ENCODE measurements around the gene LYRM4.
A peak's percentile ranks its signal among the peaks of the same experiment; 100 is the strongest.

LYRM4 gene

DNA sequence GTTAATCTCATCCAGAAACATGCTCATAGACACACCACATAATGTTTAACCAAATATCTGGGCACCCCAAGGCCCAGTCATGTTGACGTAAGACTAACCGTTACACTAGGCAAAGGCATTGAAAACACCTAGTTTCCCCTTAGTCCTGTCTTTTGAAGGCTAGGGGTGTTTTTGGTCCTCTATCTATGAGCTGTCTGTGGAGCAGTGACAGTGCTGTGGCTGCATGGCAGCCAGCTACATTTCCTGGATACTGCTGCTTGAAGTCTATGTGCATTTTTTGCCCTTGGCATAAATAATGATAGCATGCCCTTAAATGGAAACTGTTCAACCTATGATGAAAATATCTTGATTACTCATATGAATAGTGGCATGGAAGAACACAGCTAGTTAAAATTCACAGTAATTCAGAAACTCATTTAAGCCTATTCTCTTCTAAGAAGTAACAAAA lies 19.2 kb upstream of the LYRM4 start:
- no peak for DNase-seq

DNA sequence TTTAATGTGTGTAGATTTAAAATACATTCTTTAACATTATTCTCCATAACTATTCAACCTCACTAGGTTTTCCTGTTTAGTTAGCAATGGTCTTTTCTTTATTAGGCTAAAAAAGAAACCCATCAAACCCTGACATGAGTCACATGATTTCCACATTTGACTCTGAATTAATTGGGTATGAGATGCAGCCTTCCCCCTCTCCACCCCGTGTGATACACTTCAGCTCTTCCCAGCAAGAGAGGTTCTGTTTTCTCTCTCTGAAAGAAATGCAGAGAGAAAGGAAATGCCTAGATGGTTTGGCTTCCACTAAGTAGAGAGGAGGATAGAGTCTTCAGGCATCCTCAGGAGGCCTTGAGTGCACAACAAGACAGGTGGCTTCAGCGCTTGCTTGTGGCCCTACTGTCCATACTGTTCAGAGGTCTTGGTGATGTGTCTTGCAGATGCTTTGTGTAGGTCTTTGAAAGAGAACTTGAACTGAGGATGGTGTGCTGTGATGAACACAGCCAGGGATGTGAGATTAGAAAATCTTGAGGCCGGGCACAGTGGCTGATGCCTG lies 17.9 kb upstream of the LYRM4 start:
- DNase-seq = no peak

GRCh38 chr6:5278047-5278446 lies 17.3 kb upstream of the LYRM4 start:
- DNase-seq = no peak

DNA sequence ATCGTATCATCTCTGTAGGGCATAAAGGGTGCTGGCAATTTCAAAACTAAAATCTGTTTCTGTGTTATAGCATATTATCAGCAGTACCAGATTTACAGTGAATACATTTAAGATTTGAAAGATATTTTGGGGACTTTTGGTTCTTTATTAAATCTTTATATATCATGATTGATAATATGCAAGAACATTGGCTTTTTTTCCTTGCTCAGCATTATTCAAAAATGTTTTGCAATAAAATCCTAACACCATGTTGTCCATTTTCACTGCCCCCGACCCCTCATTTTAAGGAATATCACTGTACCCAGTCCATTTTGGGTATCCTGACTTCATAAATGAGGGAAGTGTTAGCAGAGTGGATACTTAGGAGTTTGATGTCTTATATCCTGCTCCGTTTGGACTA lies 16.8 kb upstream of the LYRM4 start:
- DNase-seq = no peak

GRCh38 chr6:5276581-5276980 lies 15.8 kb upstream of the LYRM4 start:
- DNase-seq = no peak

DNA sequence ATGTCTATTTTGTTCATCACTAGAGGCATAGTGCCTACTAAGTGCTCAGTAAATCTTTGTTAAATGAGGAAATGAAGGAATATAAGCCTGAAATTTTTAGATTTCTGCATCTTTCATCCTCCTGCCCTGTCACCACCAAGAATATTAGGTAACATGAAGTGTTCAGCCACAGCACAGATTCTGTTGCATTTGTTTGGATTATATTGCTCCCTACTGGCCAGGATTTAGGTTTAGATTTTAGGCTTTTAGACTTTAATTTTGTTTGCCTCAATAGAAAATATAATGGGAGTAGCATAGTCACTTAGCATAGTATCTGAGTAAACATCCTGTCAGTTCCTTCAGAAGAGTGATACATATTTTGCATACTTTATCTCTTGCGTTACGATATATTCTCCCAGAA lies 14.7 kb upstream of the LYRM4 start:
- DNase-seq = no peak

- no peak for DNase-seq
Observed at GRCh38 chr6:5274231-5274630, 13.5 kb upstream of the LYRM4 start.

DNA sequence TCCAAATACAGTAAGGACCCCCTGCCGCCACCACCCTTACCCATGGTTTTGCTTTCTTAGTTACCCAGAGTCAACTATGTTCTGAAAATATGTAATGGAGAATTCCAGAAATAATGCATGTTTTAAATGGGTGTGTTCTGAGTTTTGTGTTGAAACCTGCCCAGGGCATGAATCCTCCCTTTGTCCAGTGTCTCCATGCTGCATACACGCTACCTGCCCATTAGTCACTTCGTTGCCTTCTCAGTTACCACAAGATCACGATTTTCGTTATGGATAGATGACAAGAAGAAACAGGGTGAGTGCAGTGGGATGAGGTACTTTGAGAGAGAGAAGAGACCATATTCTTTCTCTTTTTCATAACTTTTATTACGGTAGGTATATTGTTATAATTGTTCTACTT lies 11.2 kb upstream of the LYRM4 start:
- no peak for DNase-seq

DNA sequence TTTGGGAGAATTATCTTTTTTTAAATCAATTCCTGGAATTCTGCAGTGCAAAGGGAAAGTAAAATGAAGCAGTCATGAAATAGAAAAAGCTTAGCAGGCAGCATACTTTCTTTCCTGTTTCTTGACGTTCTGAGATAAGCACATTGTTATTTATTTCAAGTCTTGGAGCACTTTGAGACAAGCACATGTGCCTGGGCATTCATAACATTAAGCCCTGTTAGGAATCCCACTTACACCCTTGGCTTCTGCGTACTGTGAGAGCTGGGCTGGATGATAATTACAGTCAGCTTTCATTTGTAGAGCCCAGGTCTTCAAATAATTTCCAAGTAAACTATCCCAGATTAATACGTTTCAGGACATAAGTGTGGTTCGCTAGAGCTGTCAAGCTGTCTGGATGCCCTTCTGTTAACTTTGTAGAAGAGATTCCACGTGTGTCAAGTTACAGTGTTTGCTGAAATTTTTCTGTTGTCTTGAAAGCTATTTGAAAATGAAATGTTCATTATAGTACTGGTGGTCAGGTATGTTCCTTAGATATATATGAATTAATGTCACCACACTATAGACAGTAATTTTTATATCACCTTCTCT lies 9.4 kb upstream of the LYRM4 start:
- DNase-seq = peak; percentile 83

DNA sequence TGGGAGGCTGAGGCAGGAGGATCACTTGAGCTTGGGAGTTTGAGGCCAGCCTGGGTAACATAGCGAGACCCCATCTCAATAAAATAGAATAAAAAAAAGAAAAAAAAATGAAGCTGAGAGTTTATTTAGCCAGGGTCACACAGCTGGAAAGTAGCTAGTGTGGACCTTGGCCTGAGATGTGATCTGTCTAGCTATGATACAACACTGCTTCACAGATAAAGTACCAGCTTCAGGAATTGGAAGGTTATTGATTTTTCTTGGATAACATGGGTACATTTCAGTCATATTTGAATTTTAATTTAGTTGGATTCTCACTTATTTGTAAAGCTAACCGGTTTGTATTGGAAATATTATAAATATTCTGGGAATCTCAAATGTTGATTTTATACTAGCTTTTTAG lies 5.7 kb upstream of the LYRM4 start:
- no peak for DNase-seq

- peak; percentile 30 for DNase-seq
Observed at GRCh38 chr6:5261545-5262109, 877 bp upstream of the LYRM4 start.

DNA sequence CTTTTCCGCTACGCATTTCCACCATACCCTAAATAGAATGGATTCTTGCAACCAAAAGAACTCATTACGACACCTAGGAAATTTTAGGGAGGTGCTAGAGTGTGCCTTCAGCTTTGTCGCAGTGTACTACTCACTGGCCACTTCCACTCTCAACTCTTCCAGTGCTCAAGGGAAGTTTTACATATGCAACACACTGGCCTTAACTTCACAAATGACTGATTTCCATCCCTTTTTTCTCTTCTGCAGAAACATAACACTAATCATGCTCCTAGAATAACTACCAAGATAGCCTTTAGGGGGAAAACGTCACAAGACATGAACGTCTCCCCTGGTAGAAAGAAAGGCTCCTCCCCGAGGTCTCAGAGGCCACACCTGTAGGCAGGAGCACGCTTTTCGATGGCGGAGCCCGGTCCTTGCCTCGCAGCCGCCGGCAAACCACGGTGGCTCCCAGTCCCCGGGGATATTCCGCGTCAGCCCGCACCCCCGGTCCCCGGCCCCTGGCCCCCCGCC lies 584 bp downstream of the LYRM4 start:
- DNase-seq = peak; percentile 87

DNA sequence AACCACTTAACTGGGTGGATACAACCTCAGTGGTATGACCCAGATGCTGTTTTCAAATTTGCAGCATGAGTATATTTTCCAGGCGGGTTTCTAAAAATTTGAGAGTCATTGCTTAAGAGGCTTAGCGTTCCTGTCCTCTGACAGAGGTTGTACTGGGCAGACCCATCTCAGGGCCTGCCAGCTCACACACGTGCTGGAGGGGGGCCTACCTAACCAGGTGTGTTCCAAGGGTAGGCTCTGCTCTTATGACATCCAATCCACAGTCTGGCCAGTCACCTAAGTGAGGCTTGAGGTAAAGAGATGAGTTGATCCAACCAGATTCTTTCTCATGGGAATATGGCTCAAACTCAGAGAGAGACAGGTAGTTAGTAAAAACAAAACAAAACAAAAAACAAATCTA lies 1.3 kb downstream of the LYRM4 start:
- DNase-seq = no peak

GRCh38 chr6:5257400-5257799 lies 3.4 kb downstream of the LYRM4 start:
- DNase-seq = no peak

DNA sequence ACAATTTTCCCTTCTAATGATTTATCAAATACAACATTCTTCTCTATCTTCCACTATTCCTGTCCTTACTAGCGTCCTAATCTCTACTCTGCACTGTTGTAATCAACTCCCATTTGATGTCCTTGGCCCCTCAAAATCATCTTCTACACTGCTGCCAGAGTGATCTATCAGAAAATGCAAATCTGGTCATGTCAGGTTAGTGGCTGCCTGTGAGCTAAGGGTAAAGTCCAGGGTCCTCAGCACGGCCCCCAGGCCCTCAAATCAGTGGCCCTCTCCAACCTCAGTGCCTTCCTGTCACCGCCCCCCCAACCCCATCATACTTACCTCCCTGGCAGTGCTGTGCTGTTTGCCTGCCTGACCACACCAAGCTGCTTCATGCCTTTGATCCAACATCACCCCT lies 3.8 kb downstream of the LYRM4 start:
- DNase-seq = no peak

DNA sequence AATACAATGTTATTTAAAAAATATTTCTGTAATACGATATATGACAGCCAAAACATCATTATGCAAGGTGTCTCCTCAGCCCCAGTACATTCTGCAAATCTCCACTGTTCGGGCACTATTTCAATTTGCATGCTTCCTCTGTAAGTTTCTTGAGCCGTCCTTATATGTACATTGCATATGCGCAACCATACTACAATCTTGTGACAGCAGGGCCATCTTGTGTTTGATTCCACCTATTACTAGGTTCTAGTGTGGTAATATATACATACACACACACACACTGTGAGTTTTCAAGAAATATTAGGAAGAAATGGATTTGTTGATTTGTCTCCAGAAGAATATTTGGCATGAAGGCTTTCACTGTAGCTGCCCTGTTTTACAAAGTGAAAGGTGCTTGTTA lies 9.8 kb downstream of the LYRM4 start:
- DNase-seq = no peak

DNA sequence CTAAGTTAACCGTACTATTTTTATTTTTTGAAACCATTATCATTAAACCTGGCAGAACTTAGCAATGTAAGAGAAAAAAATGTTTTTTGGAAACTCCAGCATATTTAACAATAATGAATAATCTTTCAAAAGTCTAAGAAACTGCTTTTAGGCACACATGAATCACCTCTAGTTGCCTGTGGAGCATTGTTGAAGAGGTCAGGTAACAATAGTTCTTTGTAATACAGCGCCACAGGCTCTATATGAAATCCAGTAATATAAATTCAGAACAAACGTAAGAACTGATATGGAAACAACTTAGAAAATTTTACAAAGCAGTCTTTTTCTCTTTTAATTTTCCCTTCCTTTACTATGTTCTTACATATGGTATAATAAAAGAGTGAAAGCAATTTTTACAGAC lies 10.3 kb downstream of the LYRM4 start:
- no peak for DNase-seq

DNA sequence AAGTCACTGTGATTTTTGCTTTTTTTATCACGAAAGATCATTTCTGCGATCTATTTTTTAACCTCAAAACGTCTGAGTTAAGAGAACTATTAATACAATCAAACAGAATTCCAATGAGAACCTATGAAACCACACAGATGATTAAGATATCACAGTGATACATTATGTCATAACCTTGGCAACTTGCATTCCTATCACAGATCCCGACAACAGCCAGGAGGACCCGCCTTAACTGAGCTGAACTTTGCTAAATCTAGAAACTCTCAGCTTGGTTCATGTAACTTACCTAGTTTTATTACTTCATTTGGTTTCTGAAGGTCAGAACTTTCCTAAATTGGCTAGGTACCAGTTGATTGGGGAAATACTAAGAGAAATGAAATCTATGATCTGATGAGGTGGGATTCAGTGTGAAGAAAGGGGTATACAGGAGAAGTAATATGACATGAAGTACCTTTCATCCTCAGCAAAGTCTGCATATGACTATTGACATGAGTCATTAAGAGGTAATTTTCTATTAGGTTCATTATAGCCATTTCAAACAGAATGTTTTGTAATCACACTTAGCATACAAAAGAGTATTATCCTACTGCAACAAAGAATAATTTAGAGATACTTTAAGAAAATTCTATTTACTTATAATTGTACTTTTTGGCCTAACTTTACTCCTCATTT lies 11.2 kb downstream of the LYRM4 start:
- DNase-seq = no peak

DNA sequence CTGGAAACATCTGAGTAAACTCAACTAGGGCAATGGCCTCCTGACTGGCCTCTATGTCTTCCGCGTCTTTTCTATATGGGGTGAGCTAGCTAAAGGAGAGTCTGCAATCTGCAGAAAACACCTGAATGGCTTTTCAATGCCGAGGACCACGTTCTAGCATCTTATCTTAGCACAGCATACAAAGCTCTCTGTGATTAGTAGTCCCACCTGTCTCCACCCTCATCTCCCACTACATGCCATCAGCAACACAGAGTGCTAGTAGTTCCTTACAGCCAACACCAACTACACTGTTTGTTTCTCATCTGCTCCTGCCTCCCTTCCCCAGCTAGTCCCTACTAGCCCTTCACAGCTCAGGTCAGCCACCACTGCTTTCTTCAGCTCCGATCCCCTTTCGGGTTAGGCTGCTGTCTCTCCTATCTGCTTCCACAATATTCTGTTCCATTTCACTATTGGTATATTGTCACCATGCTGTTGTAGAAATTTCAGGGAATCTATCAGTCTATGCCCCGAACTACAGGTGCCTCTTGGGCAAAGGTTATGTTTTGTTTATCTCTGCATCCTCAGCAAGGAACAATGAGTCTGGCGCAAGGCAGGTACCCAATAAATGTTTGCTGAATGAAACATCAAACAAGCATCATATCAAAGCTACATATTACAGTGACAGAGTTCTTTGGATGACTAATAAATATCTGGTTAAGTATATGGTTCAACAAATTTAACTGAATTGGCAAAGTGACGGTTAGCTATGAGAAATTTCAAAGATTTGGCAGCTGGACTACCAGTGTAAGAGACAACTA lies 12.2 kb downstream of the LYRM4 start:
- DNase-seq = no peak

DNA sequence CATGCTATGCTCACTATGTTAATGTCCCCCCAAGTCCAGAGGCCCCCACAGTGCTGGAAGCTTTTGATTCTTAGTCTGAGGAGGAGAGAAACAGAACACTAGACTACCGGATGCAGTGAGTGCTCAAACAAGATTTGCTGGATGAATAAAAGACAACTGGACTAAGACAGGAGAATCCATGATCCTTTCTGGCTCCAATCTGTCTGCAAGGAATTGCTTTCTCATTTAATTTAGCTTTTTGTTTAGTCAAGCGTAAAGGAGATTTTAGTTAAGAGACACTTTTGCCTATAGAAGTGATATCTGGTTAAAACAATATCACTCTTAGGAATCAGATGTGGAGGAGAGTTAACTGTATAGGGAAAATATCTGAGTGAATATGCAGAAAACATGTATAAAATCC lies 13.5 kb downstream of the LYRM4 start:
- DNase-seq = no peak

DNA sequence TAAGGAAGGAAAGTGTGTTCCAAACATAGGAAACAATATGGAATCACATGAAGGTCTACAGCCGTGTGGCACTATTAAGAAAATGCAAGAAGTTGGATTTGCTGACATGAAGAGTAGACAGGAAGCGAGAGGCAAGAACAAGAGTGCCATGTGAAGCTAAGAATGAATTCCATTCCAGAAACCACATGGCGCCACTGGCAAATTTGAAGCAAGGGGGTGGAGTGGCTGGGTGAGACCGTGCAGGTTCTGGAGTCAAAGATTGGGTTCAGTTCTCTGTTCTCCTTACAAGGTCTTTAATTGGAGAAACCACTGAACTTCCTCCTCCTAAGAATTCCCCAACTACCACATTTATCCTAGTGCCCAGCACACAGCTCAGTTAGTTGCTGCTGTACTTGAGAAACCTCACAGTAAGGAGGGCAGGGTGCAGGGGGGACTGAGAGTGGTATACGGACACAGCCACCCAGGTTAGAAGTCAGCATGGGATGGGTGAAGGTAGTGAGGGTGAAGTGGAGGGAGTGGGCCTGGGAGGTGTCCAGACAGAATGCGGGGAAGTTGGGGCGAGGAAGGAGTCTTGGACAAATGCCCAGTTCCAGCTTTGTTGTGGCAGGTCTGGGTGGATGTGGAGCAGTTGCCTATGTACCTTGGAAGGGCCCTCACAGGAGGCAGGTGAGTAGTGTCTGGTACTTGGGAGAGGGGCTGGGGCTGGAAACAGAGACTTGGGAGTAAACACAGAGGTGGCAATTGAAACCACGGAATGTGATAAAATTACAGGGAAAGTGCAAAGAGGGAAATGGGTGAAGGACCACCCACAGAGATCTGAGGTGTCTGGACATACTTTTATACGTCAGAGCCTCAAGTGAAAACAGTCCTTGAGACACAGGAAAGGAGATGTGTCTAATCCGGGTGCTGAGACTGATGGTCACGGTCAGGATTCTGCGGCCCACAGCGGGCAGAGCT lies 14.3 kb downstream of the LYRM4 start:
- no peak for DNase-seq

- DNase-seq = no peak
Observed at GRCh38 chr6:5243069-5243468, 17.7 kb downstream of the LYRM4 start.

Data from hematopoietic multipotent progenitor cell treated with erythropoietin and hydrocortisone succinate and interleukin-3 and kit ligand, for 8 days (in vitro differentiated cells).